A673 (cell line): ENCODE data around the gene SLC30A1. TPM values are rescaled to one million over a fixed set of nuclear protein-coding genes. Genes with fewer than 3 reads are reported as not detected.

Experiments used
- BruUV-seq: library from RNA; stranded (reverse); fragments of 400-500 nt; replicated peaks from 2 replicates; lab custom pipeline; 2021; lab: Mats Ljungman, UMichigan
- CTCF ChIA-PET: fragments of 300-600 bp; sonication (Branson Sonifier 250); formaldehyde crosslinking; loops from one replicate; lab custom pipeline; 2022; ENCODE audit warnings: antibody characterized with exemption; lab: Charles Lee
- POLR2A ChIA-PET: fragments of 300-600 bp; sonication (Branson Sonifier 250); formaldehyde crosslinking; loops from one replicate; lab custom pipeline; 2022; ENCODE audit warnings: antibody characterized with exemption; ENCODE audit not compliant: low non-redundant PET; lab: Charles Lee
- DNase-seq: peaks from one replicate; pipeline ENCODE4 v3.0.0-alpha.2; 2015; ENCODE audit warnings: low spot score
- H3K27ac ChIP-seq: fragments of 200-600 bp; sonication (generic); 2 replicates; pipeline ENCODE4 v1.5.1; 2016; ENCODE audit warnings: mixed run types, low read depth, mild to moderate bottlenecking, mixed read lengths, antibody characterized with exemption, low read length; ENCODE audit not compliant: poor library complexity, severe bottlenecking
- H3K27me3 ChIP-seq: fragments of 200-600 bp; sonication (generic); replicated peaks from 2 replicates; pipeline ENCODE4 v1.6.1; 2017; ENCODE audit warnings: mixed run types, low read depth, mild to moderate bottlenecking, mixed read lengths, antibody characterized with exemption, low read length; ENCODE audit not compliant: insufficient read depth, poor library complexity
- H3K36me3 ChIP-seq: fragments of 200-600 bp; sonication (generic); 2 replicates; pipeline ENCODE4 v1.6.1; 2016; ENCODE audit warnings: mixed run types, mild to moderate bottlenecking, mixed read lengths, antibody characterized with exemption, low read length; ENCODE audit not compliant: insufficient read depth, poor library complexity, severe bottlenecking
- H3K4me1 ChIP-seq: fragments of 200-600 bp; sonication (generic); 2 replicates; pipeline ENCODE4 v1.6.1; 2017; ENCODE audit warnings: mixed run types, mild to moderate bottlenecking, mixed read lengths, antibody characterized with exemption, low read length; ENCODE audit not compliant: insufficient read depth, poor library complexity, severe bottlenecking
- H3K4me3 ChIP-seq: fragments of 200-600 bp; sonication (generic); 2 replicates; pipeline ENCODE4 v1.5.1; 2016; ENCODE audit warnings: low read depth, mixed run types, mild to moderate bottlenecking, mixed read lengths, low read length; ENCODE audit not compliant: poor library complexity, severe bottlenecking
- H3K9me3 ChIP-seq: fragments of 200-600 bp; sonication (generic); 2 replicates; pipeline ENCODE4 v1.6.1; 2016; ENCODE audit warnings: mixed run types, low read depth, mild to moderate bottlenecking, mixed read lengths, antibody characterized with exemption, low read length; ENCODE audit not compliant: poor library complexity, severe bottlenecking
- EZH2 ChIP-seq: fragments of 200-600 bp; sonication (generic); IDR thresholded peaks from 2 replicates; pipeline ENCODE4 v1.6.1; 2017; ENCODE audit warnings: borderline replicate concordance, low read depth, mild to moderate bottlenecking, mixed read lengths, antibody characterized with exemption, low read length; ENCODE audit not compliant: poor library complexity, severe bottlenecking
- intact Hi-C: fragments of 100-400 bp; cut with micrococcal nuclease; formaldehyde crosslinking; loops from one replicate; pipeline ENCODE4 v1.10.0; 2022; ENCODE audit not compliant: unreplicated experiment
- total RNA-seq: library from RNA; stranded (reverse); gene quantifications from 2 replicates; pipeline ENCODE4 v1.2.3, GENCODE V29; 2021
- TF ChIP-seq, protein P1 (sequence below): fragments of 300-800, 200-600 bp; sonication (generic); conservative IDR thresholded peaks from 2 replicates; pipeline ENCODE4 v1.5.1; 2017; ENCODE audit warnings: low read depth, mild to moderate bottlenecking, antibody characterized with exemption, low read length, moderate library complexity, mixed read lengths

The SLC30A1 gene
- total RNA-seq, 1 experiment from 2014 or later: 12.2 TPM

DNA sequence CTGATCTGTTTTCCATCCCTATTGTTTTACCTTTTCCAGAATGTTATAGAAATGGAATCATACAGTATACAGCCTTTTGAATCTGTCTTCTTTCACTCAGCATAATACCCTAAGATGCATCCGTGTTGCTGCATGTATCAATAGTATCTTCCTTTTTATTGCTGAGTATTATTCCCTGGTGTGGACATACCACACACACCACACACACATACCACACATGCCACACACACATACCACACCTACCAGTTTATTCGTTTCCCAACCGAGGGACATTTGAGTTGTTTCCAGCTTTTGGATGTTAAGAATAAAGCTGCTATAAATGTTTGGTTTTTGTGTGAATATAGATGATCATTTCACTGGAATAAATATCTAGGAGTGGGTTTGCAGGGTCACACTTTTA lies 22.2 kb upstream of the SLC30A1 start:
- no TSS peak for BruUV-seq
- H3K27me3 ChIP-seq: no peaks in the 10 kb centered on the region
- no peak overlapping the region for H3K27ac ChIP-seq
- no peak overlapping the region for H3K4me3 ChIP-seq
- no peaks in the 10 kb centered on the region for H3K9me3 ChIP-seq
- no peaks in the 10 kb centered on the region for H3K36me3 ChIP-seq
- no peak for DNase-seq
- POLR2A ChIA-PET: no interaction called here
- TF ChIP-seq, protein P1, sequence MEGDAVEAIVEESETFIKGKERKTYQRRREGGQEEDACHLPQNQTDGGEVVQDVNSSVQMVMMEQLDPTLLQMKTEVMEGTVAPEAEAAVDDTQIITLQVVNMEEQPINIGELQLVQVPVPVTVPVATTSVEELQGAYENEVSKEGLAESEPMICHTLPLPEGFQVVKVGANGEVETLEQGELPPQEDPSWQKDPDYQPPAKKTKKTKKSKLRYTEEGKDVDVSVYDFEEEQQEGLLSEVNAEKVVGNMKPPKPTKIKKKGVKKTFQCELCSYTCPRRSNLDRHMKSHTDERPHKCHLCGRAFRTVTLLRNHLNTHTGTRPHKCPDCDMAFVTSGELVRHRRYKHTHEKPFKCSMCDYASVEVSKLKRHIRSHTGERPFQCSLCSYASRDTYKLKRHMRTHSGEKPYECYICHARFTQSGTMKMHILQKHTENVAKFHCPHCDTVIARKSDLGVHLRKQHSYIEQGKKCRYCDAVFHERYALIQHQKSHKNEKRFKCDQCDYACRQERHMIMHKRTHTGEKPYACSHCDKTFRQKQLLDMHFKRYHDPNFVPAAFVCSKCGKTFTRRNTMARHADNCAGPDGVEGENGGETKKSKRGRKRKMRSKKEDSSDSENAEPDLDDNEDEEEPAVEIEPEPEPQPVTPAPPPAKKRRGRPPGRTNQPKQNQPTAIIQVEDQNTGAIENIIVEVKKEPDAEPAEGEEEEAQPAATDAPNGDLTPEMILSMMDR: no peak
- no peak for TF ChIP-seq EZH2
- H3K4me1 ChIP-seq: no peaks in the 10 kb centered on the region
- intact Hi-C loops: no loop called here
- CTCF ChIA-PET: no interaction called here

GRCh38 chr1:211599250-211599649 lies 20.3 kb upstream of the SLC30A1 start:
- H3K4me3 ChIP-seq: no peak overlapping the region
- H3K4me1 ChIP-seq: no peaks in the 10 kb centered on the region
- H3K9me3 ChIP-seq: no peaks in the 10 kb centered on the region
- ChIA-PET CTCF (no interaction called here), POLR2A (no interaction called here)
- H3K27me3 ChIP-seq: no peaks in the 10 kb centered on the region
- no peak for TF ChIP-seq EZH2
- TF ChIP-seq, protein P1: no peak
- no peaks in the 10 kb centered on the region for H3K36me3 ChIP-seq
- intact Hi-C loops: no loop called here
- H3K27ac ChIP-seq: no peak overlapping the region
- DNase-seq: no peak
- no TSS peak for BruUV-seq

DNA sequence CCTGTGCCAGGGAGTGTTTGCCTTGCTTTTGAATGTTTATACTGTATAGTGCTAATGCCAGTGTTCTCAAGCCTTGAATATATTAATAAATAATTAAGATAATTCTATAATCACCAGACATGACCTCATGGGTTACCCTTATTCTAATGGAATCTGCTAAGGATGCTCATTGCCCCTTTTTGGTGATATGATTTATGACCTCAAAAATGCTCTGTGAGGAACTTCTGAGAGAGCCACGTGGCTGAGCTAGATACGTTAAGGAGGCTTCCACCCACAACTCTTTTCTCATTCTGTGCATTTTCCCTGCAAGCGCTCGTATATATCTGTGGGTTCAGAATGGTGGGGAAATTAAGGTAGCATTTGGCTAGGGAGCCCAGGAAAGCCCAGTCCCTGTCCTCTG lies 19.6 kb upstream of the SLC30A1 start:
- no TSS peak for BruUV-seq

More for the DNA sequence above, 19.6 kb upstream of the SLC30A1 start:
- Histone ChIP-seq H3K27me3 (no peaks in the 10 kb centered on the region), H3K4me1 (no peaks in the 10 kb centered on the region), H3K27ac (no peak overlapping the region), H3K36me3 (no peaks in the 10 kb centered on the region), H3K9me3 (no peaks in the 10 kb centered on the region), H3K4me3 (no peak overlapping the region)
- POLR2A ChIA-PET: no interaction called here
- intact Hi-C loops: no loop called here
- CTCF ChIA-PET: no interaction called here
- no peak for DNase-seq
- TF ChIP-seq, protein P1: no peak
- TF ChIP-seq EZH2: no peak
